Hematopoietic multipotent progenitor cell treated with erythropoietin and hydrocortisone succinate and interleukin-3 and kit ligand, for 6 days (in vitro differentiated cells): Measurements from ENCODE around the gene GABARAPL1.
"Not testable (repeated sequence)": the region's sequence is repeated elsewhere in the genome, so short reads cannot be mapped to it uniquely, and the experiment has no call there.

ENCODE experiments used
- DNase-seq: peaks from one replicate; pipeline ENCODE4 v3.0.0-alpha.2; 2015

The GABARAPL1 gene

GRCh38 chr12:10204495-10204894, 8.2 kb upstream of the GABARAPL1 start:
- DNase-seq, result not testable (repeated sequence)

- DNase-seq, result no peak
Observed at GRCh38 chr12:10205220-10205807, 7.4 kb upstream of the GABARAPL1 start.

GRCh38 chr12:10207136-10207535, 5.5 kb upstream of the GABARAPL1 start:
- no peak for DNase-seq

- no peak for DNase-seq
Observed at GRCh38 chr12:10210225-10210624, 2.5 kb upstream of the GABARAPL1 start.

GRCh38 chr12:10211101-10211939, 1.4 kb upstream of the GABARAPL1 start:
- DNase-seq, result no peak

GRCh38 chr12:10211940-10212738, 538 bp upstream of the GABARAPL1 start:
- DNase-seq, result peak; percentile 94

- peak; percentile 87 for DNase-seq
Observed at GRCh38 chr12:10213168-10214135, 775 bp downstream of the GABARAPL1 start.

- peak; percentile 63 for DNase-seq
Observed at GRCh38 chr12:10214136-10214894, 1.6 kb downstream of the GABARAPL1 start.

- DNase-seq, result no peak
Observed at GRCh38 chr12:10214895-10215267, 2.2 kb downstream of the GABARAPL1 start.

GRCh38 chr12:10215436-10215835, 2.8 kb downstream of the GABARAPL1 start:
- no peak for DNase-seq

- DNase-seq, result not testable (repeated sequence)
Observed at GRCh38 chr12:10215946-10216345, 3.3 kb downstream of the GABARAPL1 start.

- no peak for DNase-seq
Observed at GRCh38 chr12:10218021-10218420, 5.3 kb downstream of the GABARAPL1 start.

- DNase-seq, result no peak
Observed at GRCh38 chr12:10220398-10221077, 7.9 kb downstream of the GABARAPL1 start.

- DNase-seq, result no peak
Observed at GRCh38 chr12:10221846-10222245, 9.2 kb downstream of the GABARAPL1 start.

- DNase-seq, result no peak
Observed at GRCh38 chr12:10223208-10223607, 10.5 kb downstream of the GABARAPL1 start.

GRCh38 chr12:10225426-10225825, 12.7 kb downstream of the GABARAPL1 start:
- not testable (repeated sequence) for DNase-seq

- DNase-seq, result no peak
Observed at GRCh38 chr12:10226086-10226485, 13.4 kb downstream of the GABARAPL1 start.

GRCh38 chr12:10226731-10227130, 14.1 kb downstream of the GABARAPL1 start:
- DNase-seq, result no peak

- no peak for DNase-seq
Observed at GRCh38 chr12:10227648-10228047, 15.0 kb downstream of the GABARAPL1 start.

- DNase-seq, result no peak
Observed at GRCh38 chr12:10234562-10234961, 21.9 kb downstream of the GABARAPL1 start.
